Erythroblast (primary cell): ENCODE measurements around the gene UBL7.

ENCODE experiments used
- GATA1 ChIP-seq: IDR thresholded peaks from 2 replicates; pipeline ENCODE4 v1.6.1; 2011; ENCODE audit warnings: low read depth, mild to moderate bottlenecking, control low read depth, low read length, moderate library complexity
- POLR2A ChIP-seq: IDR thresholded peaks from 2 replicates; pipeline ENCODE4 v1.6.1; 2011; ENCODE audit warnings: mild to moderate bottlenecking, low read length

DNA sequence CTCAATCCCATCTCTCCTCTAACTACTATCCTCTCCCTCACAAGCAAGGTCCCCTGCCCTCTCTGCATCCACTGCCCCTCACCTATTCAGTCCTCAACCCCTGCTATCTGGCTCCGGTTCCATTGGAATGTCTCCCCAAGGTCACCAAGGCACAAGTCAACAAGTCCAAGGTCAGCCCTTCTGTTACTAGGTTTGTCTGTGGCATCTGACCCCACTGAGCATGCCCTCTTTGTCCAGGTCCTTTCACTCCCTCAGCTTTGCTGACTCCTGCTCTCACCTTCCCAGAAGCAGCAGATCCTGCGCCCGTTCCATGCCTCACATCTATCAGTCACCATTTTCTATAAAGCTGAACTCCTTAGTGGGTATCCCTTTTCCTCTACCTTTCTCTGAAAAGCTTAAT, 18.9 kb downstream of the UBL7 start:
- TF ChIP-seq POLR2A = no peak
- no peak for TF ChIP-seq GATA1
